Right lobe of liver (tissue), 6 donors: ENCODE data around the gene NTM. TPM values are rescaled to one million over a fixed set of nuclear protein-coding genes. Genes with fewer than 3 reads are reported as not detected.

Source experiments
- ATAC-seq, 4 donors: fragments of 200-7000 bp; cut with Tn5 transposase; one replicate each; pipeline ENCODE4 v1.9.1; 2020; ENCODE audit warnings: mild to moderate bottlenecking in 4 of 4, moderate library complexity in 4 of 4
- DNase-seq, 3 donors: peaks; one replicate each; pipeline ENCODE4 v3.0.0-alpha.2; 2020
- H3K27ac ChIP-seq, 3 donors: fragments of 200-600 bp; one replicate each; pipeline ENCODE4 v1.8.0; 2022
- H3K27me3 ChIP-seq, 2 donors: fragments of 200-600 bp; one replicate each; pipeline ENCODE4 v1.8.0; 2022
- H3K36me3 ChIP-seq, 4 donors: fragments of 200-600 bp; sonication (generic) in 1 of 4; one replicate each; pipeline versions ENCODE4 v1.5.1 to v1.8.0; 2017 to 2022; ENCODE audit warnings: control low read depth in 1 of 4
- H3K4me1 ChIP-seq, 4 donors: fragments of 200-600 bp; sonication (generic) in 1 of 4; one replicate each; pipeline versions ENCODE4 v1.5.1 to v1.8.0; 2017 to 2022; ENCODE audit warnings: control low read depth in 1 of 4
- H3K4me3 ChIP-seq, 3 donors: fragments of 200-600 bp; one replicate each; pipeline ENCODE4 v1.8.0; 2022
- H3K9me3 ChIP-seq, 4 donors: fragments of 200-600 bp; sonication (generic) in 1 of 4; one replicate each; pipeline versions ENCODE4 v1.5.1 to v1.8.0; 2017 to 2022; ENCODE audit warnings: control low read depth in 1 of 4
- CTCF ChIP-seq, 4 donors: fragments of 200-600 bp in 3 of 4; fragments of 450-650 bp in 1 of 4; IDR thresholded peaks; one replicate each; pipeline versions ENCODE4 v1.5.1 to v1.8.0; 2016 to 2022; ENCODE audit warnings: antibody characterized with exemption in 4 of 4, mild to moderate bottlenecking in 2 of 4
- POLR2A ChIP-seq: fragments of 450-650 bp; IDR thresholded peaks from one replicate; pipeline ENCODE4 v1.6.1; 2017; ENCODE audit warnings: antibody characterized with exemption, mild to moderate bottlenecking
- WGBS: methylation state at CpG from one replicate; pipeline ENCODE4 v1.1.6; 2018; ENCODE audit warnings: low coverage, low lambda C conversion rate; ENCODE audit not compliant: insufficient coverage; ENCODE audit errors: missing lambda C conversion rate; 5-methylcytosine and 5-hydroxymethylcytosine counted together
- intact Hi-C, 2 donors: fragments of 100-400 bp; cut with DNase I; formaldehyde crosslinking; loops; one replicate each; pipeline versions ENCODE4 v1.11.2 to v1.14.1; 2022
- total RNA-seq, 6 experiments: library from RNA; depleted of rRNA in 2 of 6; stranded (reverse); fragments of >200 nt in 2 of 6; fragmentation: NEBNext Ultra II Directional in 3 of 6; extraction: Animal tissue kit (Norgen Biotek cat#: 25700) in 3 of 6; gene quantifications; one replicate each; pipeline versions ENCODE4 v1.1.0 to v1.2.4, GENCODE V29; 2016 to 2023
- donor health status: DM: no; HTN: yes; CAD: no.
- donor health status: DM: no; HTN: no; CAD: no.
- donor health status: DM: no; HTN: no; CAD: no.
- donor health status: DM: no; HTN: yes; CAD: no.
- donor health status: DM: no; HTN: yes; CAD: no.

The NTM gene
- total RNA-seq, 6 experiments from 2014 or later: 0.35 TPM; not detected in 5

GRCh38 chr11:131373756-131374155, 3.3 kb downstream of the NTM start:
- Histone ChIP-seq H3K4me3 (no peak overlapping the region), H3K36me3 (no peaks in the 10 kb centered on the region), H3K9me3 (no peaks in the 10 kb centered on the region), H3K27me3 (peaks cover 0 to 17% of the 10 kb centered on the region in 2 donors), H3K27ac (no peak overlapping the region), H3K4me1 (peaks cover 0 to 9% (median 0%) of the 10 kb centered on the region in 4 donors)
- 55% methylated on average over 10 of the region's 13 CpGs for WGBS
- intact Hi-C loops: no loop called here
- ATAC-seq (no peak), DNase-seq (no peak)
- TF ChIP-seq POLR2A: no peak
- TF ChIP-seq CTCF (IDR thresholded peaks at IDR 0.05): no peak

- TF ChIP-seq POLR2A: no peak
- TF ChIP-seq CTCF (IDR thresholded peaks at IDR 0.05): no peak
- H3K27me3 ChIP-seq: peaks cover 0 to 17% of the 10 kb centered on the region in 2 donors
- no peak for DNase-seq
Measured at GRCh38 chr11:131375421-131375820, 5.0 kb downstream of the NTM start.

GRCh38 chr11:131375915-131376314, 5.5 kb downstream of the NTM start:
- no peak for TF ChIP-seq CTCF (IDR thresholded peaks at IDR 0.05)
- no peak for TF ChIP-seq POLR2A

More at GRCh38 chr11:131375421-131375820, 5.0 kb downstream of the NTM start:
- ATAC-seq: no peak
- no peaks in the 10 kb centered on the region for H3K36me3 ChIP-seq
- no peaks in the 10 kb centered on the region for H3K9me3 ChIP-seq
- no peak overlapping the region for H3K4me3 ChIP-seq
- intact Hi-C loops: no loop called here
- WGBS: 21% methylated on average over 4 of the region's 4 CpGs
- peaks cover 0 to 8% (median 0%) of the 10 kb centered on the region in 4 donors for H3K4me1 ChIP-seq
- no peak overlapping the region for H3K27ac ChIP-seq

GRCh38 chr11:131378931-131379330, 8.5 kb downstream of the NTM start:
- no peak overlapping the region for H3K27ac ChIP-seq
- DNase-seq (no peak), ATAC-seq (no peak)
- intact Hi-C loops: no loop called here
- no peaks in the 10 kb centered on the region for H3K4me1 ChIP-seq
- no peaks in the 10 kb centered on the region for H3K27me3 ChIP-seq
- WGBS: 38% methylated on average over 1 of the region's 1 CpG
- H3K4me3 ChIP-seq: no peak overlapping the region
- H3K36me3 ChIP-seq: no peaks in the 10 kb centered on the region
- TF ChIP-seq CTCF (IDR thresholded peaks at IDR 0.05): no peak
- no peak for TF ChIP-seq POLR2A
- no peaks in the 10 kb centered on the region for H3K9me3 ChIP-seq

More at GRCh38 chr11:131375915-131376314, 5.5 kb downstream of the NTM start:
- no peak for ATAC-seq
- no peaks in the 10 kb centered on the region for H3K9me3 ChIP-seq
- no peak for DNase-seq
- no peak overlapping the region for H3K27ac ChIP-seq
- 35% methylated on average over 3 of the region's 3 CpGs for WGBS
- H3K36me3 ChIP-seq: no peaks in the 10 kb centered on the region
- H3K4me3 ChIP-seq: no peak overlapping the region
- H3K4me1 ChIP-seq: peaks cover 0 to 3% (median 0%) of the 10 kb centered on the region in 4 donors
- intact Hi-C loops: no loop called here
- H3K27me3 ChIP-seq: peaks cover 0 to 13% of the 10 kb centered on the region in 2 donors
